HEK293 (cell line): ENCODE results near the gene PSD2.

Experiments
- CTCF ChIA-PET: fragments of 350-600 bp; formaldehyde crosslinking; extraction: SDS; loops from one replicate; lab custom pipeline; 2021; ENCODE audit warnings: antibody characterized with exemption; lab: Yijun Ruan, JAX
- POLR2A ChIA-PET: fragments of 300-600 bp; formaldehyde crosslinking; extraction: SDS; loops from one replicate; lab custom pipeline; 2020; ENCODE audit warnings: antibody characterized with exemption, inconsistent platforms; lab: Yijun Ruan, JAX
- H3K27ac ChIP-seq: fragments of 200-500 bp; sonication (Bioruptor generic); 2 replicates; pipeline ENCODE4 v1.5.1; 2014; ENCODE audit warnings: low read depth, low read length, control low read depth, inconsistent platforms; ENCODE audit errors: extremely low read depth
- H3K36me3 ChIP-seq, 2 experiments: fragments of 200-500 bp in 1 of 2; sonication (Bioruptor generic) in 1 of 2; 1 replicate in 1 of 2; 2 replicates in 1 of 2; pipeline ENCODE4 v1.5.1; 2014 to 2017; ENCODE audit warnings: inconsistent platforms in 2 of 2, low read length in 2 of 2; ENCODE audit not compliant: control insufficient read depth in 2 of 2, insufficient read depth in 1 of 2
- H3K4me1 ChIP-seq: fragments of 200-500 bp; sonication (Bioruptor generic); 2 replicates; pipeline ENCODE4 v1.5.1; 2014; ENCODE audit warnings: mild to moderate bottlenecking, low read length, inconsistent platforms; ENCODE audit not compliant: control insufficient read depth, insufficient read depth
- H3K4me3 ChIP-seq: 2 replicates; pipeline ENCODE4 v1.5.1; 2011; ENCODE audit warnings: low read depth, mild to moderate bottlenecking, control low read depth, low read length, moderate library complexity
- H3K9me3 ChIP-seq: fragments of 200-500 bp; sonication (Bioruptor generic); 2 replicates; pipeline ENCODE4 v1.5.1; 2014; ENCODE audit warnings: low read depth, low read length, inconsistent platforms; ENCODE audit not compliant: control insufficient read depth, insufficient read depth
- BCL11B ChIP-seq: fragments of 450-650 bp; formaldehyde crosslinking; IDR thresholded peaks from 2 replicates; pipeline ENCODE4 v1.5.1; 2016; ENCODE audit warnings: low read depth, missing biosample characterization, missing genetic modification characterization
- GLI4 ChIP-seq: fragments of 450-650 bp; formaldehyde crosslinking; IDR thresholded peaks from 2 replicates; pipeline ENCODE4 v1.5.1; 2016; ENCODE audit warnings: missing biosample characterization, missing genetic modification characterization
- GLIS2 ChIP-seq: fragments of 450-650 bp; formaldehyde crosslinking; IDR thresholded peaks from 2 replicates; pipeline ENCODE4 v1.5.1; 2016; ENCODE audit warnings: missing biosample characterization, missing genetic modification characterization
- SALL2 ChIP-seq: fragments of 450-650 bp; formaldehyde crosslinking; IDR thresholded peaks from 2 replicates; pipeline ENCODE4 v1.5.0; 2017; ENCODE audit warnings: missing biosample characterization, mild to moderate bottlenecking, missing genetic modification characterization, borderline replicate concordance
- SP2 ChIP-seq: fragments of 450-650 bp; formaldehyde crosslinking; IDR thresholded peaks from 2 replicates; pipeline ENCODE4 v1.5.1; 2016; ENCODE audit warnings: missing biosample characterization, missing genetic modification characterization
- ZBTB8A ChIP-seq: fragments of 450-650 bp; formaldehyde crosslinking; IDR thresholded peaks from 2 replicates; pipeline ENCODE4 v1.5.1; 2016; ENCODE audit warnings: missing biosample characterization, missing genetic modification characterization
- ZFP41 ChIP-seq: fragments of 450-650 bp; formaldehyde crosslinking; IDR thresholded peaks from 2 replicates; pipeline ENCODE4 v1.5.1; 2016; ENCODE audit warnings: missing biosample characterization, missing genetic modification characterization, borderline replicate concordance
- ZNF19 ChIP-seq: fragments of 450-650 bp; formaldehyde crosslinking; IDR thresholded peaks from 2 replicates; pipeline ENCODE4; 2016; ENCODE audit warnings: missing biosample characterization, missing genetic modification characterization, low read depth
- ZNF211 ChIP-seq: fragments of 450-650 bp; formaldehyde crosslinking; IDR thresholded peaks from 2 replicates; pipeline ENCODE4 v1.5.1; 2016; ENCODE audit warnings: low read depth, missing biosample characterization, missing genetic modification characterization
- ZNF510 ChIP-seq: fragments of 450-650 bp; formaldehyde crosslinking; IDR thresholded peaks from 2 replicates; pipeline ENCODE4 v1.5.1; 2018; ENCODE audit warnings: mild to moderate bottlenecking, missing genetic modification characterization, missing biosample characterization; ENCODE audit not compliant: insufficient replicate concordance
- ZNF555 ChIP-seq: fragments of 450-650 bp; formaldehyde crosslinking; conservative IDR thresholded peaks from 2 replicates; pipeline ENCODE4 v1.5.1; 2017; ENCODE audit warnings: missing biosample characterization, mild to moderate bottlenecking, missing genetic modification characterization, inconsistent platforms
- ZNF596 ChIP-seq: fragments of 450-650 bp; IDR thresholded peaks from 2 replicates; pipeline ENCODE4 v1.5.0; 2018; ENCODE audit warnings: missing biosample characterization, mild to moderate bottlenecking, missing genetic modification characterization, moderate library complexity
- ZNF610 ChIP-seq: fragments of 450-650 bp; formaldehyde crosslinking; IDR thresholded peaks from 2 replicates; pipeline ENCODE4 v1.5.1; 2016; ENCODE audit warnings: missing biosample characterization, missing genetic modification characterization, borderline replicate concordance
- ZNF626 ChIP-seq: fragments of 450-650 bp; sonication (Bioruptor Pico); formaldehyde crosslinking; IDR thresholded peaks from 2 replicates; pipeline ENCODE4 v1.5.1; 2018; ENCODE audit warnings: missing biosample characterization, missing genetic modification characterization, inconsistent platforms
- ZNF660 ChIP-seq: fragments of 450-650 bp; IDR thresholded peaks from 2 replicates; pipeline ENCODE4 v1.5.1; 2018; ENCODE audit warnings: missing biosample characterization, mild to moderate bottlenecking, missing genetic modification characterization
- ZNF777 ChIP-seq: fragments of 450-650 bp; formaldehyde crosslinking; IDR thresholded peaks from 2 replicates; pipeline ENCODE4 v1.5.1; 2017; ENCODE audit warnings: missing biosample characterization, missing genetic modification characterization, borderline replicate concordance
- TF ChIP-seq, protein P1 (sequence below): sonication (generic); formaldehyde crosslinking; IDR thresholded peaks from 2 replicates; pipeline ENCODE4 v1.8.1; 2022; ENCODE audit warnings: mild to moderate bottlenecking, moderate library complexity, missing genetic modification reagents
- TF ChIP-seq, protein P2 (sequence below): fragments of 450-650 bp; IDR thresholded peaks from 2 replicates; pipeline ENCODE4 v1.5.1; 2018; ENCODE audit warnings: missing biosample characterization, mild to moderate bottlenecking, missing genetic modification characterization
- TF ChIP-seq, protein P3 (sequence below): fragments of 450-650 bp; formaldehyde crosslinking; IDR thresholded peaks from 2 replicates; pipeline ENCODE4 v1.5.1; 2016; ENCODE audit warnings: missing biosample characterization, missing genetic modification characterization
- TF ChIP-seq, protein P4 (sequence below): fragments of 450-650 bp; formaldehyde crosslinking; IDR thresholded peaks from 2 replicates; pipeline ENCODE4 v1.5.1; 2016; ENCODE audit warnings: missing biosample characterization, missing genetic modification characterization

PSD2 gene

DNA sequence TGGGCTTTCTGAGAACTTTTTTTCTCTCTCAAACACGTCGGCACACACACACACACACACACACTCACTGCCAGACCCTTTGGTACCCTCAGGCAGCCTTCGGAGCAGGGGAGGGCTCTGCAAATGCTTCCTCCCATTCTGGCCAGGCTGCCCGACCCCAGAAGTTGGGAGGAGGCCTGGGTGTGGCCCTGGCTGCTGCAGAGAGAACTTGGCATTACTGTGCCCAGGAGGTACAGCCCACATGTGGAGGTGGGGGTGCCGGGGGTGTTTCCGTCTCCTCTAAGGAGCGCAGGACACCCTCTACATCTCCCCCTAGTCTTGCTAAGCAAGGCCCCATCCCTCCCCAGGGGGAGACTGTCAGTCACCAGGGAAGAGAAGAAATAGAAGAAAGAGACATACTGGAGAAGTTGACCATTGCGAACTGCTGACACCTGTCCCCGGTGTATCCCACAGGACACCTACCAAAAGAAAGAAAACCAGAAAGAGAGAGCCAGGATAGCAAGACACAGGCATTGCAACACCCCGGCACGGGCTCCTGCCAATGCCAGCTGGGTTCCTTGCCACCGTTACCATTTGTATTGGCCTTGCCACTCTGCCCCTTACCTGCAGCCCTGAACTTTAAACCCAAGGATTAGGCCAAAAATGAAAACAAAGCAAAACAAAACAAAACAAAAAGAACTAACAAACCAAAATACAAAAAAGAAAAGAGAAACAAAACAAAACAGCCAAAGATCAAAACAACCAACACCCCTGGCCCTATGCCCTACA, 69.3 kb downstream of the PSD2 start:
- H3K9me3 ChIP-seq: no peaks in the 10 kb centered on the region
- H3K4me1 ChIP-seq: no peaks in the 10 kb centered on the region
- H3K27ac ChIP-seq: no peak overlapping the region
- CTCF ChIA-PET: interaction anchor here (0.6 to 8.1 kb wide), 12 partner anchors 8 to 180 kb away, joined by 3 to 85 read pairs (median 4); no protein-coding TSS in a partner anchor
- POLR2A ChIA-PET: no interaction called here
- H3K36me3 ChIP-seq: peaks cover 0 to 3% of the 10 kb centered on the region in 2 experiments; a peak in 1 of 3 replicates
- H3K4me3 ChIP-seq: no peak overlapping the region
- no peak for TF ChIP-seq GLIS2 (tag by site-specific recombination)
- TF ChIP-seq ZNF596 (tag by site-specific recombination): no peak
- TF ChIP-seq, protein P1, sequence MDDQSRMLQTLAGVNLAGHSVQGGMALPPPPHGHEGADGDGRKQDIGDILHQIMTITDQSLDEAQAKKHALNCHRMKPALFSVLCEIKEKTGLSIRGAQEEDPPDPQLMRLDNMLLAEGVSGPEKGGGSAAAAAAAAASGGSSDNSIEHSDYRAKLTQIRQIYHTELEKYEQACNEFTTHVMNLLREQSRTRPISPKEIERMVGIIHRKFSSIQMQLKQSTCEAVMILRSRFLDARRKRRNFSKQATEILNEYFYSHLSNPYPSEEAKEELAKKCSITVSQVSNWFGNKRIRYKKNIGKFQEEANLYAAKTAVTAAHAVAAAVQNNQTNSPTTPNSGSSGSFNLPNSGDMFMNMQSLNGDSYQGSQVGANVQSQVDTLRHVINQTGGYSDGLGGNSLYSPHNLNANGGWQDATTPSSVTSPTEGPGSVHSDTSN (CRISPR knock-in tag): no peak
- no peak for TF ChIP-seq ZNF211 (tag by site-specific recombination)
- TF ChIP-seq GLI4 (tag by site-specific recombination): no peak
- no peak for TF ChIP-seq ZBTB8A (tag by site-specific recombination)
- TF ChIP-seq ZNF610 (tag by site-specific recombination): no peak
- TF ChIP-seq ZNF19: no peak
- no peak for TF ChIP-seq ZFP41 (tag by site-specific recombination)
- TF ChIP-seq ZNF555 (tag by site-specific recombination): no peak
- TF ChIP-seq ZNF777 (tag by site-specific recombination): no peak
- TF ChIP-seq ZNF510: no peak
- no peak for TF ChIP-seq SALL2 (tag by site-specific recombination)
- TF ChIP-seq, protein P2, sequence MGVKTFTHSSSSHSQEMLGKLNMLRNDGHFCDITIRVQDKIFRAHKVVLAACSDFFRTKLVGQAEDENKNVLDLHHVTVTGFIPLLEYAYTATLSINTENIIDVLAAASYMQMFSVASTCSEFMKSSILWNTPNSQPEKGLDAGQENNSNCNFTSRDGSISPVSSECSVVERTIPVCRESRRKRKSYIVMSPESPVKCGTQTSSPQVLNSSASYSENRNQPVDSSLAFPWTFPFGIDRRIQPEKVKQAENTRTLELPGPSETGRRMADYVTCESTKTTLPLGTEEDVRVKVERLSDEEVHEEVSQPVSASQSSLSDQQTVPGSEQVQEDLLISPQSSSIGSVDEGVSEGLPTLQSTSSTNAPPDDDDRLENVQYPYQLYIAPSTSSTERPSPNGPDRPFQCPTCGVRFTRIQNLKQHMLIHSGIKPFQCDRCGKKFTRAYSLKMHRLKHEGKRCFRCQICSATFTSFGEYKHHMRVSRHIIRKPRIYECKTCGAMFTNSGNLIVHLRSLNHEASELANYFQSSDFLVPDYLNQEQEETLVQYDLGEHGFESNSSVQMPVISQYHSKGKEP: no peak
- no peak for TF ChIP-seq BCL11B (tag by site-specific recombination)
- TF ChIP-seq, protein P3, sequence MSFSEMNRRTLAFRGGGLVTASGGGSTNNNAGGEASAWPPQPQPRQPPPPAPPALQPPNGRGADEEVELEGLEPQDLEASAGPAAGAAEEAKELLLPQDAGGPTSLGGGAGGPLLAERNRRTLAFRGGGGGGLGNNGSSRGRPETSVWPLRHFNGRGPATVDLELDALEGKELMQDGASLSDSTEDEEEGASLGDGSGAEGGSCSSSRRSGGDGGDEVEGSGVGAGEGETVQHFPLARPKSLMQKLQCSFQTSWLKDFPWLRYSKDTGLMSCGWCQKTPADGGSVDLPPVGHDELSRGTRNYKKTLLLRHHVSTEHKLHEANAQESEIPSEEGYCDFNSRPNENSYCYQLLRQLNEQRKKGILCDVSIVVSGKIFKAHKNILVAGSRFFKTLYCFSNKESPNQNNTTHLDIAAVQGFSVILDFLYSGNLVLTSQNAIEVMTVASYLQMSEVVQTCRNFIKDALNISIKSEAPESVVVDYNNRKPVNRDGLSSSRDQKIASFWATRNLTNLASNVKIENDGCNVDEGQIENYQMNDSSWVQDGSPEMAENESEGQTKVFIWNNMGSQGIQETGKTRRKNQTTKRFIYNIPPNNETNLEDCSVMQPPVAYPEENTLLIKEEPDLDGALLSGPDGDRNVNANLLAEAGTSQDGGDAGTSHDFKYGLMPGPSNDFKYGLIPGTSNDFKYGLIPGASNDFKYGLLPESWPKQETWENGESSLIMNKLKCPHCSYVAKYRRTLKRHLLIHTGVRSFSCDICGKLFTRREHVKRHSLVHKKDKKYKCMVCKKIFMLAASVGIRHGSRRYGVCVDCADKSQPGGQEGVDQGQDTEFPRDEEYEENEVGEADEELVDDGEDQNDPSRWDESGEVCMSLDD (tag by site-specific recombination): no peak
- no peak for TF ChIP-seq ZNF660 (tag by site-specific recombination)
- TF ChIP-seq, protein P4, sequence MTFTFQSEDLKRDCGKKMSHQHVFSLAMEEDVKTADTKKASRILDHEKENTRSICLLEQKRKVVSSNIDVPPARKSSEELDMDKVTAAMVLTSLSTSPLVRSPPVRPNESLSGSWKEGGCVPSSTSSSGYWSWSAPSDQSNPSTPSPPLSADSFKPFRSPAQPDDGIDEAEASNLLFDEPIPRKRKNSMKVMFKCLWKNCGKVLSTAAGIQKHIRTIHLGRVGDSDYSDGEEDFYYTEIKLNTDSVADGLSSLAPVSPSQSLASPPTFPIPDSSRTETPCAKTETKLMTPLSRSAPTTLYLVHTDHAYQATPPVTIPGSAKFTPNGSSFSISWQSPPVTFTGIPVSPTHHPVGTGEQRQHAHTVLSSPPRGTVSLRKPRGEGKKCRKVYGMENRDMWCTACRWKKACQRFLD (tag by site-specific recombination): no peak
- no peak for TF ChIP-seq SP2 (tag by site-specific recombination)
- TF ChIP-seq ZNF626 (tag by site-specific recombination): no peak
